Ishikawa (cell line): ENCODE measurements around the gene GOLT1A.
A peak's percentile ranks its signal among the peaks of the same experiment; 100 is the strongest.

Source experiments
- CEBPB ChIP-seq: IDR thresholded peaks from 2 replicates; pipeline ENCODE4 v1.6.1; 2012
- CREB1 ChIP-seq: IDR thresholded peaks from 2 replicates; pipeline ENCODE4 v1.6.1; 2012; ENCODE audit warnings: low read depth
- EGR1 ChIP-seq: IDR thresholded peaks from 2 replicates; pipeline ENCODE4 v1.6.1; 2012
- EP300 ChIP-seq: IDR thresholded peaks from 2 replicates; pipeline ENCODE4 v1.6.1; 2012; ENCODE audit warnings: borderline replicate concordance
- FOXM1 ChIP-seq: IDR thresholded peaks from 2 replicates; pipeline ENCODE4 v1.6.1; 2012; ENCODE audit warnings: low read depth, borderline replicate concordance
- MAX ChIP-seq: IDR thresholded peaks from 2 replicates; pipeline ENCODE4 v1.6.1; 2012
- NFIC ChIP-seq: IDR thresholded peaks from 2 replicates; pipeline ENCODE4 v1.6.1; 2012
- RAD21 ChIP-seq: IDR thresholded peaks from 2 replicates; pipeline ENCODE4 v1.6.1; 2012; ENCODE audit warnings: low read depth
- REST ChIP-seq: IDR thresholded peaks from 2 replicates; pipeline ENCODE4 v1.6.1; 2012; ENCODE audit warnings: low read depth, mild to moderate bottlenecking
- TAF1 ChIP-seq: IDR thresholded peaks from 2 replicates; pipeline ENCODE4 v1.6.1; 2012; ENCODE audit warnings: low read depth, mild to moderate bottlenecking
- TCF12 ChIP-seq: IDR thresholded peaks from 2 replicates; pipeline ENCODE4 v1.6.1; 2012; ENCODE audit warnings: low read depth
- TEAD4 ChIP-seq: IDR thresholded peaks from 2 replicates; pipeline ENCODE4 v1.6.1; 2012
- USF1 ChIP-seq: IDR thresholded peaks from 2 replicates; pipeline ENCODE4 v1.6.1; 2012
- YY1 ChIP-seq: IDR thresholded peaks from 2 replicates; pipeline ENCODE4 v1.6.1; 2012; ENCODE audit warnings: low read depth
- ZBTB7A ChIP-seq: IDR thresholded peaks from 2 replicates; pipeline ENCODE4 v1.6.1; 2012; ENCODE audit warnings: low read depth

Gene GOLT1A

GRCh38 chr1:204190212-204191211, 23.3 kb downstream of the GOLT1A start:
- TF ChIP-seq CEBPB (peak; percentile 51; the same call in 1 of the 2 replicates), USF1 (no peak)

- TF ChIP-seq TAF1 = no peak
- TF ChIP-seq REST = no peak
- TF ChIP-seq RAD21 = no peak
- no peak for TF ChIP-seq USF1
- no peak for TF ChIP-seq NFIC
- TF ChIP-seq MAX = no peak
- TF ChIP-seq TCF12 = no peak
- no peak for TF ChIP-seq EGR1
- no peak for TF ChIP-seq FOXM1
- no peak for TF ChIP-seq TEAD4
- TF ChIP-seq ZBTB7A = no peak
- TF ChIP-seq YY1 = no peak
- no peak for TF ChIP-seq EP300
- no peak for TF ChIP-seq CEBPB
- no peak for TF ChIP-seq CREB1
These were observed 24.7 kb downstream of the GOLT1A start for GRCh38 chr1:204188959-204189639.

- TF ChIP-seq RAD21 = no peak
- no peak for TF ChIP-seq EP300
- no peak for TF ChIP-seq MAX
These were observed 27.2 kb downstream of the GOLT1A start for GRCh38 chr1:204186597-204186996.

GRCh38 chr1:204181116-204181515, 32.7 kb downstream of the GOLT1A start:
- TF ChIP-seq NFIC (no peak), REST (no peak), TAF1 (no peak), TEAD4 (no peak), MAX (no peak), CEBPB (no peak), FOXM1 (no peak), ZBTB7A (no peak), EP300 (no peak), YY1 (no peak), USF1 (no peak), EGR1 (no peak), CREB1 (no peak), TCF12 (no peak), RAD21 (no peak)

- no peak for TF ChIP-seq CREB1
- no peak for TF ChIP-seq EGR1
- no peak for TF ChIP-seq ZBTB7A
- no peak for TF ChIP-seq RAD21
- TF ChIP-seq REST = no peak
- TF ChIP-seq TCF12 = no peak
- TF ChIP-seq YY1 = no peak
- no peak for TF ChIP-seq USF1
- no peak for TF ChIP-seq TAF1
- no peak for TF ChIP-seq MAX
These were observed 33.7 kb downstream of the GOLT1A start for GRCh38 chr1:204180133-204180532.
